OCI-LY7 (cell line): Measurements from ENCODE around the gene SLC12A9. TPM values are rescaled to one million over a fixed set of nuclear protein-coding genes. Genes with fewer than 3 reads are reported as not detected.

Experiments
- BruUV-seq: library from RNA; stranded (reverse); fragments of 400-500 nt; replicated peaks from 2 replicates; lab custom pipeline; 2021; lab: Mats Ljungman, UMichigan
- CTCF ChIA-PET: fragments of 300-600 bp; sonication (Branson Sonifier 250); formaldehyde crosslinking; loops from one replicate; lab custom pipeline; 2022; ENCODE audit warnings: antibody characterized with exemption; ENCODE audit not compliant: unreplicated experiment; lab: Charles Lee
- POLR2A ChIA-PET: fragments of 300-600 bp; sonication (Branson Sonifier 250); formaldehyde crosslinking; loops from one replicate; lab custom pipeline; 2022; ENCODE audit warnings: antibody characterized with exemption; lab: Charles Lee
- DNase-seq: peaks from one replicate; pipeline ENCODE4 v3.0.0-alpha.2; 2015; ENCODE audit warnings: low spot score
- H2AFZ ChIP-seq: fragments of 200-600 bp; sonication (generic), shearing (Covaris generic); 2 replicates; pipeline ENCODE4 v1.6.1; 2014; ENCODE audit warnings: mild to moderate bottlenecking, antibody characterized with exemption, low read length, moderate library complexity
- H3K27ac ChIP-seq: fragments of 200-600 bp; sonication (generic); 2 replicates; pipeline ENCODE4 v1.5.1; 2014; ENCODE audit warnings: mixed run types, low read depth, mild to moderate bottlenecking, moderate library complexity, low read length, inconsistent platforms; ENCODE audit not compliant: poor library complexity, severe bottlenecking
- H3K36me3 ChIP-seq: fragments of 200-600 bp; sonication (generic); 2 replicates; pipeline ENCODE4 v1.6.1; 2014; ENCODE audit warnings: mild to moderate bottlenecking, antibody characterized with exemption, low read length, moderate library complexity, mixed read lengths; ENCODE audit not compliant: insufficient read depth
- H3K4me1 ChIP-seq: fragments of 200-600 bp; sonication (generic); 2 replicates; pipeline ENCODE4 v1.5.1; 2014; ENCODE audit warnings: mild to moderate bottlenecking, low read length; ENCODE audit not compliant: insufficient read depth, poor library complexity, severe bottlenecking
- H3K4me2 ChIP-seq: fragments of 200-600 bp; sonication (generic); 2 replicates; pipeline ENCODE4 v1.6.1; 2014; ENCODE audit warnings: mild to moderate bottlenecking, low read length
- H3K4me3 ChIP-seq: fragments of 200-600 bp; sonication (generic); 2 replicates; pipeline ENCODE4 v1.5.1; 2014; ENCODE audit warnings: mild to moderate bottlenecking, low read depth, low read length; ENCODE audit not compliant: poor library complexity, severe bottlenecking
- H3K79me2 ChIP-seq: fragments of 200-600 bp; sonication (generic); 2 replicates; pipeline ENCODE4 v1.6.1; 2016; ENCODE audit warnings: low read depth, mild to moderate bottlenecking, low read length, moderate library complexity, mixed read lengths; ENCODE audit not compliant: insufficient read depth
- H3K9me2 ChIP-seq: fragments of 200-600 bp; sonication (generic); 2 replicates; pipeline ENCODE4 v1.6.1; 2016; ENCODE audit warnings: mild to moderate bottlenecking, low read length, mixed read lengths; ENCODE audit not compliant: insufficient read depth
- H3K9me3 ChIP-seq: fragments of 200-600 bp; sonication (generic); 2 replicates; pipeline ENCODE4 v1.6.1; 2014; ENCODE audit warnings: mild to moderate bottlenecking, mixed run types, low read length, mixed read lengths
- H4K20me1 ChIP-seq: fragments of 200-600 bp; sonication (generic); 2 replicates; pipeline ENCODE4 v1.6.1; 2014; ENCODE audit warnings: mild to moderate bottlenecking, antibody characterized with exemption, low read length, moderate library complexity, mixed read lengths; ENCODE audit not compliant: insufficient read depth
- CTCF ChIP-seq: fragments of 200-600 bp; sonication (generic); conservative IDR thresholded peaks from 2 replicates; pipeline ENCODE4 v1.5.1; 2014; ENCODE audit warnings: mild to moderate bottlenecking, antibody characterized with exemption, low read length, moderate library complexity, mixed read lengths
- EZH2phosphoT487 ChIP-seq: fragments of 200-600 bp; sonication (generic); IDR thresholded peaks from 2 replicates; pipeline ENCODE4 v1.6.1; 2018; ENCODE audit warnings: low read depth, borderline replicate concordance, mild to moderate bottlenecking, mixed run types, antibody characterized with exemption, low read length, moderate library complexity, mixed read lengths
- intact Hi-C: fragments of 100-400 bp; cut with micrococcal nuclease; formaldehyde crosslinking; loops from one replicate; pipeline ENCODE4 v1.10.0; 2022; ENCODE audit not compliant: unreplicated experiment
- total RNA-seq, 2 experiments: library from RNA; depleted of rRNA in 1 of 2; stranded (reverse); fragments of >200 nt in 1 of 2; shearing (Covaris generic) in 1 of 2; gene quantifications; 2 replicates each; pipeline ENCODE4 v1.2.3, GENCODE V29; 2014 to 2022

The SLC12A9 gene
- total RNA-seq, 2 experiments from 2014 or later: 15.7 to 25.6 TPM

- Histone ChIP-seq H3K9me2 (no peaks in the 10 kb centered on the region), H3K4me2 (no peak overlapping the region), H3K4me3 (no peak overlapping the region), H3K36me3 (peaks cover 29% of the 10 kb centered on the region), H3K9me3 (no peaks in the 10 kb centered on the region), H2AFZ (no peak overlapping the region), H3K27ac (no peak overlapping the region), H3K79me2 (no peaks in the 10 kb centered on the region), H3K4me1 (no peaks in the 10 kb centered on the region), H4K20me1 (no peaks in the 10 kb centered on the region)
- intact Hi-C loops: no loop called here
- DNase-seq: no peak
- CTCF ChIA-PET: no interaction called here
- TF ChIP-seq EZH2phosphoT487 (no peak), CTCF (no peak)
- no TSS peak for BruUV-seq
- POLR2A ChIA-PET: no interaction called here
Measured at GRCh38 chr7:100860702-100861615, 8.4 kb downstream of the SLC12A9 start.

GRCh38 chr7:100861616-100861985, 9.1 kb downstream of the SLC12A9 start:
- H2AFZ ChIP-seq: no peak overlapping the region
- no peak for DNase-seq
- no peak overlapping the region for H3K27ac ChIP-seq
- peaks cover 29% of the 10 kb centered on the region for H3K36me3 ChIP-seq
- no peak overlapping the region for H3K4me3 ChIP-seq
- ChIA-PET CTCF (no interaction called here), POLR2A (no interaction called here)
- no peaks in the 10 kb centered on the region for H3K9me3 ChIP-seq
- no peak overlapping the region for H3K4me2 ChIP-seq
- H3K79me2 ChIP-seq: no peaks in the 10 kb centered on the region
- H3K4me1 ChIP-seq: peaks cover 1% of the 10 kb centered on the region
- no peak for TF ChIP-seq EZH2phosphoT487
- TF ChIP-seq CTCF: no peak
- H4K20me1 ChIP-seq: no peaks in the 10 kb centered on the region
- H3K9me2 ChIP-seq: no peaks in the 10 kb centered on the region
- BruUV-seq: no TSS peak
- intact Hi-C loops: no loop called here

GRCh38 chr7:100863406-100863950, 11.0 kb downstream of the SLC12A9 start:
- TF ChIP-seq CTCF (no peak), EZH2phosphoT487 (no peak)
- BruUV-seq: no TSS peak
- peaks cover 29% of the 10 kb centered on the region for H3K36me3 ChIP-seq
- no peaks in the 10 kb centered on the region for H3K9me3 ChIP-seq
- intact Hi-C loops: no loop called here
- H3K4me1 ChIP-seq: peaks cover 9% of the 10 kb centered on the region
- no peak for DNase-seq
- H3K27ac ChIP-seq: no peak overlapping the region
- POLR2A ChIA-PET: interaction anchor here (0.6 kb wide), 1 partner anchor 9 kb away, joined by 6 read pairs; no protein-coding TSS in a partner anchor
- H3K9me2 ChIP-seq: no peaks in the 10 kb centered on the region
- no peak overlapping the region for H2AFZ ChIP-seq
- no peak overlapping the region for H3K4me3 ChIP-seq
- H3K79me2 ChIP-seq: no peaks in the 10 kb centered on the region
- no peak overlapping the region for H3K4me2 ChIP-seq
- CTCF ChIA-PET: no interaction called here
- H4K20me1 ChIP-seq: no peaks in the 10 kb centered on the region
